ENCODE measurements around the gene LUC7L. TPM values are rescaled to one million over a fixed set of nuclear protein-coding genes. Genes with fewer than 3 reads are reported as not detected.

LUC7L gene
- total RNA-seq, 4 donors from 2014 or later, result 85.1 to 316 (median 153) TPM

GRCh38 chr16:252366-253337 is 23.4 kb upstream of the LUC7L start:
- TF ChIP-seq POLR2A (IDR thresholded peaks at IDR 0.05) (no peak), EP300 (IDR thresholded peaks at IDR 0.05; ENCODE audit: low read depth) (no peak), CTCF (IDR thresholded peaks at IDR 0.05) (no peak), POLR2AphosphoS5 (IDR thresholded peaks at IDR 0.05) (peak in 1 of 3 donors; percentile 11)
- WGBS, 2 donors (ENCODE audit: low coverage in 1 of 2), result 46 to 48% methylated on average over 18 to 30 of the region's 30 CpGs
- Histone ChIP-seq H3K27me3 (no peaks in the 10 kb centered on the region), H3K27ac (peak overlapping the region; percentile 48 to 80 (median 64)), H3K36me3 (peaks cover 0 to 9% (median 2%) of the 10 kb centered on the region in 4 donors), H3K9me3 (no peaks in the 10 kb centered on the region), H3K4me1 (peaks cover 5 to 43% (median 27%) of the 10 kb centered on the region in 4 donors), H3K4me3 (peak overlapping the region in 2 of 4 donors; percentile 1 to 24)
- in situ Hi-C loops (cut with MboI; ENCODE audit: low pct_ligation_motif_present in 1 of 4, low pct_unique_long_range_greater_than_20kb in 1 of 4, low sequenced_read_pairs in 3 of 4), result no loop called here
- DNase-seq, result peak; percentile 72
- intact Hi-C loops (cut with DNase I; ENCODE audit: low total_unique reads), result no loop called here

GRCh38 chr16:249431-249830 is 20.2 kb upstream of the LUC7L start:
- H3K27ac ChIP-seq, result no peak overlapping the region
- peaks cover 5 to 43% (median 27%) of the 10 kb centered on the region in 4 donors for H3K4me1 ChIP-seq
- H3K4me3 ChIP-seq, result no peak overlapping the region
- no peaks in the 10 kb centered on the region for H3K27me3 ChIP-seq
- peaks cover 0 to 4% (median under 1%) of the 10 kb centered on the region in 4 donors for H3K36me3 ChIP-seq
- TF ChIP-seq CTCF (IDR thresholded peaks at IDR 0.05), result no peak
- TF ChIP-seq POLR2AphosphoS5 (IDR thresholded peaks at IDR 0.05), result no peak
- no peak for TF ChIP-seq POLR2A (IDR thresholded peaks at IDR 0.05)
- TF ChIP-seq EP300 (IDR thresholded peaks at IDR 0.05; ENCODE audit: low read depth), result no peak
- in situ Hi-C loops (cut with MboI; ENCODE audit: low pct_ligation_motif_present in 1 of 4, low pct_unique_long_range_greater_than_20kb in 1 of 4, low sequenced_read_pairs in 3 of 4), result no loop called here
- no peaks in the 10 kb centered on the region for H3K9me3 ChIP-seq
- DNase-seq, result no peak
- 88 to 90% methylated on average over 7 to 10 of the region's 12 CpGs for WGBS, 2 donors (ENCODE audit: low coverage in 1 of 2)
- intact Hi-C loops (cut with DNase I; ENCODE audit: low total_unique reads), result loop anchor here (10.0 kb wide), 1 partner anchor 105 kb away; the partner anchor contains the start of gene AXIN1

- Histone ChIP-seq H3K4me1 (peaks cover 0 to 22% (median 6%) of the 10 kb centered on the region in 4 donors), H3K4me3 (no peak overlapping the region), H3K27ac (no peak overlapping the region), H3K36me3 (no peaks in the 10 kb centered on the region), H3K9me3 (no peaks in the 10 kb centered on the region), H3K27me3 (no peaks in the 10 kb centered on the region)
- no peak for DNase-seq
- TF ChIP-seq POLR2A (IDR thresholded peaks at IDR 0.05), result no peak
- no peak for TF ChIP-seq EP300 (IDR thresholded peaks at IDR 0.05; ENCODE audit: low read depth)
- TF ChIP-seq POLR2AphosphoS5 (IDR thresholded peaks at IDR 0.05), result no peak
- TF ChIP-seq CTCF (IDR thresholded peaks at IDR 0.05), result no peak
- 94 to 98% methylated on average over 6 to 12 of the region's 12 CpGs for WGBS, 2 donors (ENCODE audit: low coverage in 1 of 2)
- intact Hi-C loops (cut with DNase I; ENCODE audit: low total_unique reads), result loop anchor here (10.0 kb wide), 1 partner anchor 108 kb away; the partner anchor contains the start of gene AXIN1
- in situ Hi-C loops (cut with MboI; ENCODE audit: low pct_ligation_motif_present in 1 of 4, low pct_unique_long_range_greater_than_20kb in 1 of 4, low sequenced_read_pairs in 3 of 4), result no loop called here
These were observed 17.8 kb upstream of the LUC7L start for GRCh38 chr16:247027-247426.

- TF ChIP-seq POLR2A (IDR thresholded peaks at IDR 0.05), result no peak
- no peak for TF ChIP-seq EP300 (IDR thresholded peaks at IDR 0.05; ENCODE audit: low read depth)
- TF ChIP-seq CTCF (IDR thresholded peaks at IDR 0.05), result no peak
- TF ChIP-seq POLR2AphosphoS5 (IDR thresholded peaks at IDR 0.05), result no peak
- Histone ChIP-seq H3K9me3 (no peaks in the 10 kb centered on the region), H3K4me1 (peaks cover 0 to 23% (median 10%) of the 10 kb centered on the region in 4 donors), H3K4me3 (no peak overlapping the region), H3K27me3 (no peaks in the 10 kb centered on the region), H3K27ac (no peak overlapping the region), H3K36me3 (no peaks in the 10 kb centered on the region)
- intact Hi-C loops (cut with DNase I; ENCODE audit: low total_unique reads), result loop anchor here (10.0 kb wide), 1 partner anchor 110 kb away; the partner anchor contains the start of gene AXIN1
- in situ Hi-C loops (cut with MboI; ENCODE audit: low pct_ligation_motif_present in 1 of 4, low pct_unique_long_range_greater_than_20kb in 1 of 4, low sequenced_read_pairs in 3 of 4), result no loop called here
- WGBS, 2 donors (ENCODE audit: low coverage in 1 of 2), result 80 to 93% methylated on average over 5 to 9 of the region's 9 CpGs
- no peak for DNase-seq
These were observed 15.9 kb upstream of the LUC7L start for GRCh38 chr16:245105-245504.
